GM21717 (cell line): ENCODE results near the gene ZBTB25.

ENCODE experiments used
- ATAC-seq: cut with Tn5 transposase; IDR thresholded peaks from one replicate; pipeline ENCODE4 v1.9.1; 2021; ENCODE audit warnings: mild to moderate bottlenecking, moderate library complexity; ENCODE audit not compliant: unreplicated experiment

Gene ZBTB25

GRCh38 chr14:64407329-64407728 lies 96.3 kb downstream of the ZBTB25 start:
- no peak for ATAC-seq

GRCh38 chr14:64405295-64405694 lies 98.3 kb downstream of the ZBTB25 start:
- no peak for ATAC-seq

DNA sequence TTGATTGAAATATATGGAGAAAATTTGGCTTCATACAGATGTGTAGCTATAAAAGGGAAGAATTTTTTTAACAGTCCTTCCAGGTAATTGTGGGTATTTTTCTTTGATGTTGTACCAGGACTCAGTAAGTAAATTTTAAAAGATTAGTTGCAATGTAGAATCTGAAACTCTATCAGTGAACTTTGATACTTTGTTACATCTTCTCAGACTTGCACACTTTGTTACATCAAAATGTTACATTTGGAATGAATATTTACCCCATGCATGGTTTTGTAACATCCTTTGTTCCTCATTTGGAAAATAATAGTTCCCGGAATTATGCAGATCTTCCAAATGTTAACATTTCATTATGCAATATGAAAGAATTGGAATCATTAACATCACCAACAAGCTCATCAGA lies 101.7 kb downstream of the ZBTB25 start:
- ATAC-seq, result no peak

DNA sequence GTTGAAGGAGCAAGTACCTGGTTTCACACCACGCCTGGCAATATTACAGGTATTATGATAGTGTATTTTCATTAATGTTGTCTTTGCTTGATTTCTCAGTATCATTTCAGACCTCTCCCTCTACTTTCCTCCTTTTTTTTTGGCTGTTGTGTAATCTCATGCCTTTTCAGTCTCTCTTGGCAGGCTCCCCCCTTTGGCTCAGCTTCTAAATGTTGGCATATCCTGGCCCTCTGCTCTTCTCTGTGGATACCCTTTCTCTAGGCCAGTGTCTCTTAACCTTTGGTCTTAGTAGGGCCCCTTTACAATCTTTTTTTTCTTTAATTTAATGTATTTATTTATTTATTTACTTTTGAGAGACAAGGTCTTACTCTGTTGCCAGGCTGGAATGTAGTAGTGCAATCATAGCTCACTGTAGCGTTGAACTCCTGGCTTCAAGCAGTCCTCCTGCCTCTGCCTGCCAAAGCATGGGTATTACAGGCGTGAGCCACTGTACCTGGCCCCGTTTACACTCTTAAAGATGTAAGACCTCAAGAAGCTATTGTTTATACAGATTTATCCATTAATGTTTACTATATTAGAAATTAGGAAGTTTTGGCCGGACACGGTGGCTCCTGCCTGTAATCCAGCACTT lies 102.7 kb downstream of the ZBTB25 start:
- ATAC-seq, result no peak
